ENCODE data around the gene AURKB.
A peak's percentile ranks its signal among the peaks of the same experiment; 100 is the strongest.

Gene AURKB

GRCh38 chr17:8248751-8249607, 38.6 kb upstream of the AURKB start, which contains the start of gene PFAS:
TSS of gene PFAS (plus strand) at chr17:8249289. CDS start at chr17:8253938, 4,649 bp downstream.
- Histone ChIP-seq H3K4me3 (ENCODE audit: insufficient read depth, low read depth, low read length) (peak within 1 kb of the TSS; percentile 99), H3K36me3 (ENCODE audit: control insufficient read depth, insufficient read depth, low read length) (no peaks in the 10 kb centered on the region), H3K27me3 (ENCODE audit: control insufficient read depth, insufficient read depth, low read length, poor library complexity, severe bottlenecking) (no peaks in the 10 kb centered on the region), H3K27ac (ENCODE audit: insufficient read depth, low read depth, low read length, poor library complexity, severe bottlenecking) (peak within 1 kb of the TSS; percentile 93), H3K4me1 (ENCODE audit: control insufficient read depth, insufficient read depth, low read length) (peaks cover 11% of the 10 kb centered on the region), H3K9me3 (ENCODE audit: control insufficient read depth, low read length) (no peaks in the 10 kb centered on the region)
- 0% methylated on average over 58 of the region's 58 CpGs for WGBS, 2 experiments

- Histone ChIP-seq H3K27me3 (ENCODE audit: control insufficient read depth, insufficient read depth, low read length, poor library complexity, severe bottlenecking) (no peaks in the 10 kb centered on the region), H3K4me3 (ENCODE audit: insufficient read depth, low read depth, low read length) (no peak overlapping the region), H3K27ac (ENCODE audit: insufficient read depth, low read depth, low read length, poor library complexity, severe bottlenecking) (no peak overlapping the region), H3K4me1 (ENCODE audit: control insufficient read depth, insufficient read depth, low read length) (peaks cover 3% of the 10 kb centered on the region), H3K9me3 (ENCODE audit: control insufficient read depth, low read length) (no peaks in the 10 kb centered on the region), H3K36me3 (ENCODE audit: control insufficient read depth, insufficient read depth, low read length) (no peaks in the 10 kb centered on the region)
- 92 to 97% methylated on average over 8 of the region's 8 CpGs for WGBS, 2 experiments
These were observed 34.4 kb upstream of the AURKB start for GRCh38 chr17:8244768-8245167.

- no peak overlapping the region for H3K27ac ChIP-seq (ENCODE audit: insufficient read depth, low read depth, low read length, poor library complexity, severe bottlenecking)
- H3K27me3 ChIP-seq (ENCODE audit: control insufficient read depth, insufficient read depth, low read length, poor library complexity, severe bottlenecking) = no peaks in the 10 kb centered on the region
- no peaks in the 10 kb centered on the region for H3K9me3 ChIP-seq (ENCODE audit: control insufficient read depth, low read length)
- WGBS, 2 experiments = 89 to 94% methylated on average over 5 of the region's 5 CpGs
- H3K4me1 ChIP-seq (ENCODE audit: control insufficient read depth, insufficient read depth, low read length) = no peaks in the 10 kb centered on the region
- H3K4me3 ChIP-seq (ENCODE audit: insufficient read depth, low read depth, low read length) = no peak overlapping the region
- no peaks in the 10 kb centered on the region for H3K36me3 ChIP-seq (ENCODE audit: control insufficient read depth, insufficient read depth, low read length)
These were observed 33.5 kb upstream of the AURKB start for GRCh38 chr17:8243827-8244226.

- Histone ChIP-seq H3K9me3 (ENCODE audit: control insufficient read depth, low read length) (no peaks in the 10 kb centered on the region), H3K4me3 (ENCODE audit: insufficient read depth, low read depth, low read length) (no peak overlapping the region), H3K4me1 (ENCODE audit: control insufficient read depth, insufficient read depth, low read length) (no peaks in the 10 kb centered on the region), H3K27ac (ENCODE audit: insufficient read depth, low read depth, low read length, poor library complexity, severe bottlenecking) (no peak overlapping the region), H3K36me3 (ENCODE audit: control insufficient read depth, insufficient read depth, low read length) (peaks cover 29% of the 10 kb centered on the region), H3K27me3 (ENCODE audit: control insufficient read depth, insufficient read depth, low read length, poor library complexity, severe bottlenecking) (no peaks in the 10 kb centered on the region)
- WGBS, 2 experiments = 87 to 92% methylated on average over 4 of the region's 4 CpGs
These were observed 27.5 kb upstream of the AURKB start for GRCh38 chr17:8237886-8238285.

GRCh38 chr17:8237175-8237574, 26.8 kb upstream of the AURKB start:
- no peak overlapping the region for H3K27ac ChIP-seq (ENCODE audit: insufficient read depth, low read depth, low read length, poor library complexity, severe bottlenecking)
- peaks cover 35% of the 10 kb centered on the region for H3K36me3 ChIP-seq (ENCODE audit: control insufficient read depth, insufficient read depth, low read length)

GRCh38 chr17:8235676-8236075, 25.3 kb upstream of the AURKB start:
- Histone ChIP-seq H3K36me3 (ENCODE audit: control insufficient read depth, insufficient read depth, low read length) (peaks cover 49% of the 10 kb centered on the region), H3K9me3 (ENCODE audit: control insufficient read depth, low read length) (no peaks in the 10 kb centered on the region), H3K4me3 (ENCODE audit: insufficient read depth, low read depth, low read length) (no peak overlapping the region), H3K4me1 (ENCODE audit: control insufficient read depth, insufficient read depth, low read length) (no peaks in the 10 kb centered on the region), H3K27ac (ENCODE audit: insufficient read depth, low read depth, low read length, poor library complexity, severe bottlenecking) (no peak overlapping the region), H3K27me3 (ENCODE audit: control insufficient read depth, insufficient read depth, low read length, poor library complexity, severe bottlenecking) (no peaks in the 10 kb centered on the region)
- WGBS, 2 experiments = 94 to 96% methylated on average over 7 of the region's 7 CpGs

More at GRCh38 chr17:8237175-8237574, 26.8 kb upstream of the AURKB start:
- Histone ChIP-seq H3K4me1 (ENCODE audit: control insufficient read depth, insufficient read depth, low read length) (no peaks in the 10 kb centered on the region), H3K4me3 (ENCODE audit: insufficient read depth, low read depth, low read length) (no peak overlapping the region), H3K9me3 (ENCODE audit: control insufficient read depth, low read length) (no peaks in the 10 kb centered on the region), H3K27me3 (ENCODE audit: control insufficient read depth, insufficient read depth, low read length, poor library complexity, severe bottlenecking) (no peaks in the 10 kb centered on the region)
- WGBS, 2 experiments = 94 to 96% methylated on average over 7 of the region's 7 CpGs

- H3K27ac ChIP-seq (ENCODE audit: insufficient read depth, low read depth, low read length, poor library complexity, severe bottlenecking) = no peak overlapping the region
- H3K36me3 ChIP-seq (ENCODE audit: control insufficient read depth, insufficient read depth, low read length) = peaks cover 58% of the 10 kb centered on the region
- no peaks in the 10 kb centered on the region for H3K4me1 ChIP-seq (ENCODE audit: control insufficient read depth, insufficient read depth, low read length)
- 93 to 95% methylated on average over 20 to 21 of the region's 21 CpGs for WGBS, 2 experiments
- H3K27me3 ChIP-seq (ENCODE audit: control insufficient read depth, insufficient read depth, low read length, poor library complexity, severe bottlenecking) = no peaks in the 10 kb centered on the region
- H3K9me3 ChIP-seq (ENCODE audit: control insufficient read depth, low read length) = no peaks in the 10 kb centered on the region
- H3K4me3 ChIP-seq (ENCODE audit: insufficient read depth, low read depth, low read length) = no peak overlapping the region
These were observed 24.2 kb upstream of the AURKB start for GRCh38 chr17:8234361-8235270.

- Histone ChIP-seq H3K4me1 (ENCODE audit: control insufficient read depth, insufficient read depth, low read length) (no peaks in the 10 kb centered on the region), H3K9me3 (ENCODE audit: control insufficient read depth, low read length) (no peaks in the 10 kb centered on the region), H3K27ac (ENCODE audit: insufficient read depth, low read depth, low read length, poor library complexity, severe bottlenecking) (no peak overlapping the region), H3K27me3 (ENCODE audit: control insufficient read depth, insufficient read depth, low read length, poor library complexity, severe bottlenecking) (no peaks in the 10 kb centered on the region), H3K36me3 (ENCODE audit: control insufficient read depth, insufficient read depth, low read length) (peaks cover 65% of the 10 kb centered on the region), H3K4me3 (ENCODE audit: insufficient read depth, low read depth, low read length) (no peak overlapping the region)
- 93 to 96% methylated on average over 10 of the region's 10 CpGs for WGBS, 2 experiments
These were observed 21.3 kb upstream of the AURKB start for GRCh38 chr17:8231701-8232100.

- Histone ChIP-seq H3K27me3 (ENCODE audit: control insufficient read depth, insufficient read depth, low read length, poor library complexity, severe bottlenecking) (no peaks in the 10 kb centered on the region), H3K4me3 (ENCODE audit: insufficient read depth, low read depth, low read length) (peak overlapping the region; percentile 54), H3K9me3 (ENCODE audit: control insufficient read depth, low read length) (no peaks in the 10 kb centered on the region), H3K27ac (ENCODE audit: insufficient read depth, low read depth, low read length, poor library complexity, severe bottlenecking) (no peak overlapping the region), H3K36me3 (ENCODE audit: control insufficient read depth, insufficient read depth, low read length) (peaks cover 30% of the 10 kb centered on the region), H3K4me1 (ENCODE audit: control insufficient read depth, insufficient read depth, low read length) (no peaks in the 10 kb centered on the region)
- 91% methylated on average over 4 of the region's 4 CpGs for WGBS, 2 experiments
These were observed 16.8 kb upstream of the AURKB start for GRCh38 chr17:8227238-8227581.

All from ectodermal cell (in vitro differentiated cells).